ENCODE data around the gene ZNF792. TPM values are rescaled to one million over a fixed set of nuclear protein-coding genes. Genes with fewer than 3 reads are reported as not detected.
A peak's percentile ranks its signal among the peaks of the same experiment; 100 is the strongest.

ZNF792 gene
- 1 to 10 TPM; 8.5 to 9.9 TPM for total RNA-seq
- polyA plus RNA-seq (ENCODE audit: insufficient read length in 6 of 6): 10 to 100 TPM in 2 of 6 donors, 1 to 10 TPM in 4; 8.0 to 10.8 (median 9.7) TPM
- long read RNA-seq, donor 1, partial matches to known transcripts: 0 of 2 reads
- long read RNA-seq, donor 1, other reads (novel, unspliced or antisense): 0 of 2 reads
- long read RNA-seq, donor 2, partial matches to known transcripts: 0 of 1 reads
- long read RNA-seq, donor 2, other reads (novel, unspliced or antisense): 0 of 1 reads
- long read RNA-seq, donor 3, partial matches to known transcripts: 0 of 1 reads
- long read RNA-seq, donor 3, other reads (novel, unspliced or antisense): 0 of 1 reads
- long read RNA-seq, donor 4: 0 reads
- long read RNA-seq, donor 5, partial matches to known transcripts: 0 of 4 reads
- long read RNA-seq, donor 5, other reads (novel, unspliced or antisense): 0 of 4 reads
- long read RNA-seq, donor 6: 0 reads
- long read RNA-seq, donor 7, partial matches to known transcripts: 0 of 4 reads
- long read RNA-seq, donor 7, other reads (novel, unspliced or antisense): 0 of 4 reads
- long read RNA-seq, donor 8, partial matches to known transcripts: 0 of 3 reads
- long read RNA-seq, donor 8, other reads (novel, unspliced or antisense): 0 of 3 reads
- long read RNA-seq, donor 9: 0 reads
- long read RNA-seq, donor 10, partial matches to known transcripts: 0 of 1 reads
- long read RNA-seq, donor 10, other reads (novel, unspliced or antisense): 1 of 1 reads
- long read RNA-seq, donor 11: 0 reads
- long read RNA-seq, donor 12, partial matches to known transcripts: 0 of 2 reads
- long read RNA-seq, donor 12, other reads (novel, unspliced or antisense): 0 of 2 reads

DNA sequence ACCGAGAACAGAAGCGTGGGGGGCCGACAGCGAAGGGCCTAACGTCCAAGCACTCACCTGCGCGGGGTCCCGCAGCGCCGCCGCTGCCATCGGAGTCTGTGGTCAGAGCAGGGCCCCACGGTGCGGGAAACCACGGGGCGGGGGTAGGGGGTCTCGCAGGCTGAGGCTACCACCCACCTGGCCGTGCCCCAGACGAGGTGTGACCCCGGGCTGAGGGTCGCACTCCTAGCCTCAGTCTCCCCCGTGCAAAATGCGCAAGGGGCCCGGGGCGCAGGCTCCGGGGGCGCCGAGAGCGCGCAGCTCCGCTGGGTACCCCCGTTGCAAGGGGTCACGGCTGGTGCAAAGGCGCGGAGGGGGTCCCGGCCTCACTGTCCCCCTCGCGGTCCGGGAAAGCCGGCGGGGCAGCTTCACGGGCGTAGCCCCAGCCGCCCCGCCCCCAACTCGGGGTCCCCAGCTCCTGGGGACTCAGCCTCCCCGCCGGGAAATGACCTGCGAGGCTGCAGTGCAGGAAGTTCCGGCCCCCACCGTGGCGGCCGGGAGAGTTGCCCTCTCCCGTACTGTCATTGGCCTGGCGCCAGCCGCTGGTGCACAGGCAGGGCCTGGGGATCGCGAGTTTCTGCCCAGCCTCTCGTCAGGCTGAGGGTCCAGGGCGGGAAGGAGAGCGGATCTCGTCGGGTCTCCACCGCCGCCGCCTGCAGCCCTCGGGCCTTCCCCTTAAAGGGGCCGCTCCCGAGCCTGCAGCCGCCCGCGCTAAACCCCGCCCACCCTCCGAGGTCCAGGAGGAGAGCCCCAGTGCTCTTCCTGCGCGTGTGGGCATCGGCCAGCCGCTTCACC is at the start of gene ZNF792:
TSS of gene ZNF792 (minus strand) at position 657 of the 834 bp plus-strand sequence. CDS start at position 90, 567 bp downstream.
- Histone ChIP-seq H3K4me1 (peaks cover 5 to 22% of the 10 kb centered on the region in 2 donors), H3K27ac (peak within 1 kb of the TSS; percentile 51 to 84), H3K27me3 (no peaks in the 10 kb centered on the region), H3K36me3 (peaks cover 0 to 26% of the 10 kb centered on the region in 2 donors), H3K4me3 (peak within 1 kb of the TSS; percentile 86 to 96), H3K9me3 (peaks cover 3 to 33% of the 10 kb centered on the region in 2 donors)
- TF ChIP-seq, protein P1, sequence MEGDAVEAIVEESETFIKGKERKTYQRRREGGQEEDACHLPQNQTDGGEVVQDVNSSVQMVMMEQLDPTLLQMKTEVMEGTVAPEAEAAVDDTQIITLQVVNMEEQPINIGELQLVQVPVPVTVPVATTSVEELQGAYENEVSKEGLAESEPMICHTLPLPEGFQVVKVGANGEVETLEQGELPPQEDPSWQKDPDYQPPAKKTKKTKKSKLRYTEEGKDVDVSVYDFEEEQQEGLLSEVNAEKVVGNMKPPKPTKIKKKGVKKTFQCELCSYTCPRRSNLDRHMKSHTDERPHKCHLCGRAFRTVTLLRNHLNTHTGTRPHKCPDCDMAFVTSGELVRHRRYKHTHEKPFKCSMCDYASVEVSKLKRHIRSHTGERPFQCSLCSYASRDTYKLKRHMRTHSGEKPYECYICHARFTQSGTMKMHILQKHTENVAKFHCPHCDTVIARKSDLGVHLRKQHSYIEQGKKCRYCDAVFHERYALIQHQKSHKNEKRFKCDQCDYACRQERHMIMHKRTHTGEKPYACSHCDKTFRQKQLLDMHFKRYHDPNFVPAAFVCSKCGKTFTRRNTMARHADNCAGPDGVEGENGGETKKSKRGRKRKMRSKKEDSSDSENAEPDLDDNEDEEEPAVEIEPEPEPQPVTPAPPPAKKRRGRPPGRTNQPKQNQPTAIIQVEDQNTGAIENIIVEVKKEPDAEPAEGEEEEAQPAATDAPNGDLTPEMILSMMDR (IDR thresholded peaks at IDR 0.05): no peak
- ATAC-seq: peak; percentile 92
- DNase-seq: peak in 3 of 4 donors; percentile 61 to 94 (median 76)
- intact Hi-C loops (cut with DNase I): no loop called here

DNA sequence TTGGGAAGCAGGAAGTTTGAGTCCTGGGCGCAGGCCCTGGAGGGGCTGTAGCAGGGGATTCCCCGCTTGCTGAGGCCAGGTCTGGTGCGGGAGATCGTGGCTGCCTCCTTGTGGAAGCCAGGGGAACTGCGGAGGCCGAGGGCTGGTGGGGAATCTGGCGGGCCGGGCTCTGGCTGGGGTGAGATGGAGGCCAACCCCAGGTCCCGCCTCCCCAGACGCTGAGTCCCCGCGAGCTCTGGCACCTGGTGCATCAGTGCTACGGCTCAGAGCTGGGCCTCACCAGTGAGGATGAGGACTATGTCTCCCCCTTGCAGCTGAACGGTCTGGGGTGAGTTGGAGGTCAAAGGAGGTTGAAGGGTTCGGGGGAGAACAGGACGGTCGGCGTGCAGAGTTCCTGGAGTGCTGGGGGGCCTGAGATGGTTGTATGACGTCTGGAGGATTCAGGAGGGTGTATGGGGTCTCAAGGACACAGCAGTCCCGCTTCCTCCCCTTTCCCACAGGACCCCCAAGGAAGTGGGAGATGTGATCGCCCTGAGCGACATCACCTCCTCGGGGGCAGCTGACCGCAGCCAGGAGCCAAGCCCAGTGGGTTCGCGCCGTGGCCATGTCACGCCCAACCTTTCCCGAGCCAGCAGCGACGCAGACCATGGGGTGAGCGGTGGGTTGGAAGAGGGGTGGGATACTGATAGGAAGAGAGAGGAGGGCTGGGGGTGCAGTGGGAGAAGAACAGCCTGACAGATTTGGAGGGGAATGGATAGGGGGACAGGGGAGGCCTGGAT is 49.2 kb upstream of the ZNF792 start:
- H3K9me3 ChIP-seq: no peaks in the 10 kb centered on the region
- DNase-seq: peak; percentile 38 to 93 (median 74)
- intact Hi-C loops (cut with DNase I): loop anchor here in 1 of 2 donors (5.0 kb wide), 1 partner anchor 41 kb away; no protein-coding TSS in a partner anchor
- peaks cover 6 to 77% of the 10 kb centered on the region in 2 donors for H3K4me1 ChIP-seq
- no peaks in the 10 kb centered on the region for H3K27me3 ChIP-seq
- ATAC-seq: peak; percentile 88
- no peak overlapping the region for H3K4me3 ChIP-seq
- H3K27ac ChIP-seq: peak overlapping the region in 1 of 2 donors; percentile 97
- TF ChIP-seq, protein P1 (IDR thresholded peaks at IDR 0.05): peak; percentile 95 to 98
- H3K36me3 ChIP-seq: peaks cover 0 to 96% of the 10 kb centered on the region in 2 donors

DNA sequence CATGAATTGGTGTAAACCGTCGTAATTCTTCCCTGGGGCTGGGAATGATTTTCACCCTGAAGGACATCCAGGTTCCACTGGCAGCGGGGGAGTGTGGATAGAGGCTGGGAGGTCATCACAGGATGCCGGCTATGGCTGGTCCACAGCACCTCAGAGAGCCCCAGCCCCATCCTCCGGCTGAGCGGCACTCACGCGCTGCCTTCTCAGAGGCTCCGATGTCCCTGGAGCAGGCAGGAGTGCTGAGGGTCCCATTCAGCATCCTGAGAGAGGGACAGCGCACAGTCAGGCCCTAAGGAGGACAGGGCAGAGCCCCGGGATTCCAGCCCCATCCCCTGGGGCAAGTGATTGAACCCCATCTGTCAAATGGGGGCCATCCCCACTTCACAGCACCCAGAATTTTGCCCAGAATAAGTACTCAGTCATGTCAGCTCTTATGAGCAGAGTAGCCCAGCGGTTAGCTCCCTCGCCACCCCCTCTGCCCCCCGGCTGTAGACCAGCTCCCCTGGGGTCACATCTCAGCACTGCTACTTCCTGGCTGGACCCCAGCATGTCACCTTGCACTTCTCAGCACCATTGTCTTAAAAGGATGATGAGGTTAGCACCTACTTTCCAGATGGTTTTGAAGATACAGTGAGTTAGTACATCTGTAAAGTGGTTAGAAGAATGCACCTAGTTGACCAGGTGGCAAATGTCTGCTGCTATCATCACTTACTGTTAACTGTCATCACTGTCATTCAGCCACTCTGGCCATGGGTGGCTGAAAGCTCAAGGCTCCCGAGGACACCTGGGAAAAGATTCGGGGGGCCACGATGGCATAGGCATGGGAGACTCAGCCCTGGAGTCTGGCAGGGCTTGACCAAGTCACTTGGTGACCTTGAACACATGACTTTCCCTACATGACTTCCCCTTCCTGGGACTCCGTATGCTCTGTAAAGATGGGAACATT is 48.0 kb upstream of the ZNF792 start:
- H3K36me3 ChIP-seq: peaks cover 0 to 84% of the 10 kb centered on the region in 2 donors
- DNase-seq: no peak
- H3K4me3 ChIP-seq: no peak overlapping the region
- peak; percentile 8 for ATAC-seq
- H3K4me1 ChIP-seq: peaks cover 13 to 85% of the 10 kb centered on the region in 2 donors
- peak overlapping the region in 1 of 2 donors; percentile 97 for H3K27ac ChIP-seq
- no peaks in the 10 kb centered on the region for H3K9me3 ChIP-seq
- TF ChIP-seq, protein P1 (IDR thresholded peaks at IDR 0.05): no peak
- H3K27me3 ChIP-seq: no peaks in the 10 kb centered on the region
- intact Hi-C loops (cut with DNase I): loop anchor here in 1 of 2 donors (5.0 kb wide), 1 partner anchor 40 kb away; no protein-coding TSS in a partner anchor

Measured in left lung (tissue), 14 donors.